KOPT-K1 (cell line): ENCODE data around the gene ATP5MC3.

ENCODE experiments used
- H3K27ac ChIP-seq: fragments of 200-600 bp; sonication (generic); 2 replicates; pipeline ENCODE4 v1.5.1; 2016; ENCODE audit warnings: antibody characterized with exemption, mild to moderate bottlenecking, low read depth, low read length; ENCODE audit not compliant: poor library complexity, severe bottlenecking
- H3K36me3 ChIP-seq: fragments of 200-600 bp; sonication (generic); 2 replicates; pipeline ENCODE4 v1.5.1; 2017; ENCODE audit warnings: antibody characterized with exemption, mild to moderate bottlenecking, low read length, moderate library complexity; ENCODE audit not compliant: insufficient read depth
- H3K9me3 ChIP-seq: fragments of 200-600 bp; sonication (generic); 2 replicates; pipeline ENCODE4 v1.5.1; 2017; ENCODE audit warnings: antibody characterized with exemption, low read length, mild to moderate bottlenecking; ENCODE audit not compliant: insufficient read depth, poor library complexity, severe bottlenecking

ATP5MC3 gene

GRCh38 chr2:175151791-175152190 lies 29.7 kb downstream of the ATP5MC3 start:
- H3K27ac ChIP-seq = no peak overlapping the region

GRCh38 chr2:175147186-175147585 lies 34.3 kb downstream of the ATP5MC3 start:
- no peaks in the 10 kb centered on the region for H3K9me3 ChIP-seq
- H3K36me3 ChIP-seq = peaks cover 67% of the 10 kb centered on the region
- H3K27ac ChIP-seq = no peak overlapping the region

More at GRCh38 chr2:175151791-175152190, 29.7 kb downstream of the ATP5MC3 start:
- Histone ChIP-seq H3K36me3 (peaks cover 51% of the 10 kb centered on the region), H3K9me3 (no peaks in the 10 kb centered on the region)

GRCh38 chr2:175143678-175144077 lies 37.8 kb downstream of the ATP5MC3 start:
- Histone ChIP-seq H3K9me3 (no peaks in the 10 kb centered on the region), H3K36me3 (peaks cover 64% of the 10 kb centered on the region)

GRCh38 chr2:175143191-175143590 lies 38.3 kb downstream of the ATP5MC3 start:
- Histone ChIP-seq H3K9me3 (no peaks in the 10 kb centered on the region), H3K36me3 (peaks cover 64% of the 10 kb centered on the region), H3K27ac (no peak overlapping the region)

More at GRCh38 chr2:175143678-175144077, 37.8 kb downstream of the ATP5MC3 start:
- H3K27ac ChIP-seq = no peak overlapping the region

GRCh38 chr2:175140332-175140731 lies 41.2 kb downstream of the ATP5MC3 start:
- Histone ChIP-seq H3K9me3 (no peaks in the 10 kb centered on the region), H3K36me3 (peaks cover 63% of the 10 kb centered on the region), H3K27ac (no peak overlapping the region)

GRCh38 chr2:175137793-175138192 lies 43.7 kb downstream of the ATP5MC3 start:
- no peaks in the 10 kb centered on the region for H3K9me3 ChIP-seq
- H3K27ac ChIP-seq = no peak overlapping the region
- peaks cover 77% of the 10 kb centered on the region for H3K36me3 ChIP-seq

GRCh38 chr2:175136334-175137215 lies 44.9 kb downstream of the ATP5MC3 start:
- H3K36me3 ChIP-seq = peaks cover 86% of the 10 kb centered on the region
- no peaks in the 10 kb centered on the region for H3K9me3 ChIP-seq
- no peak overlapping the region for H3K27ac ChIP-seq

- Histone ChIP-seq H3K36me3 (peaks cover 81% of the 10 kb centered on the region), H3K27ac (no peak overlapping the region), H3K9me3 (no peaks in the 10 kb centered on the region)
Observed at GRCh38 chr2:175135862-175136261, 45.6 kb downstream of the ATP5MC3 start.

- Histone ChIP-seq H3K36me3 (peaks cover 77% of the 10 kb centered on the region), H3K9me3 (no peaks in the 10 kb centered on the region), H3K27ac (no peak overlapping the region)
Observed at GRCh38 chr2:175135177-175135576, 46.3 kb downstream of the ATP5MC3 start.

- no peak overlapping the region for H3K27ac ChIP-seq
- peaks cover 80% of the 10 kb centered on the region for H3K36me3 ChIP-seq
- H3K9me3 ChIP-seq = no peaks in the 10 kb centered on the region
Observed at GRCh38 chr2:175131252-175131651, 50.3 kb downstream of the ATP5MC3 start.

GRCh38 chr2:175126661-175127060 lies 54.8 kb downstream of the ATP5MC3 start:
- Histone ChIP-seq H3K9me3 (no peaks in the 10 kb centered on the region), H3K36me3 (peaks cover 51% of the 10 kb centered on the region), H3K27ac (no peak overlapping the region)
